ENCODE measurements around the gene TMEM150A. TPM values are rescaled to one million over a fixed set of nuclear protein-coding genes. Genes with fewer than 3 reads are reported as not detected.

TMEM150A gene
- total and polyA plus RNA-seq, 2 of the 13 experiments (the other 11 are each of a cell fraction or from before 2014, with no cell fraction given), result 30.1 to 70.4 TPM

GRCh38 chr2:85611705-85612587 lies 9.4 kb upstream of the TMEM150A start, which contains the start of gene C2orf68 (continued):
- TF ChIP-seq ZNF124 (CRISPR knock-in tag; IDR thresholded peaks at IDR 0.05) (peak; percentile 47; the same call in 1 of the 2 replicates), ZNF879 (CRISPR knock-in tag; IDR thresholded peaks at IDR 0.05) (no peak), ARNT2 (CRISPR knock-in tag; IDR thresholded peaks at IDR 0.05; ENCODE audit: low read depth) (peak; percentile 85), NR2F6 (IDR thresholded peaks at IDR 0.05) (no peak), NR2F6 (CRISPR knock-in tag; IDR thresholded peaks at IDR 0.05) (peak; percentile 22; the same call in 1 of the 2 replicates), MAFK (conservative IDR thresholded peaks at IDR 0.05 in 1 of 2, IDR thresholded peaks at IDR 0.05 in 1 of 2; ENCODE audit: low read length in 2 of 2) (no peak), HNRNPLL (IDR thresholded peaks at IDR 0.05; ENCODE audit: low read depth, low read length, poor library complexity, severe bottlenecking) (peak; percentile 63), ZNF709 (CRISPR knock-in tag; IDR thresholded peaks at IDR 0.05) (peak; percentile 87), ZNF333 (CRISPR knock-in tag; IDR thresholded peaks at IDR 0.05; ENCODE audit: borderline replicate concordance) (0 out of 2 replicates have a peak, but pooled peaks have one; percentile 83), TMF1 (CRISPR knock-in tag; IDR thresholded peaks at IDR 0.05; ENCODE audit: low read depth) (peak; percentile 44; the same call in 1 of the 2 replicates), HIVEP1 (CRISPR knock-in tag; IDR thresholded peaks at IDR 0.05) (peak; percentile 66), KDM4B (CRISPR knock-in tag; IDR thresholded peaks at IDR 0.05) (peak; percentile 14; the same call in 1 of the 2 replicates), ZBTB38 (CRISPR knock-in tag; IDR thresholded peaks at IDR 0.05) (peak; percentile 89), ZNF777 (CRISPR knock-in tag; IDR thresholded peaks at IDR 0.05) (peak; percentile 99), ZNF430 (CRISPR knock-in tag; IDR thresholded peaks at IDR 0.05) (peak; percentile 6; the same call in 1 of the 2 replicates), SAFB2 (CRISPR knock-in tag; IDR thresholded peaks at IDR 0.05; ENCODE audit: borderline replicate concordance, low read depth) (peak; percentile 70; the same call in 1 of the 2 replicates), GTF3A (CRISPR knock-in tag; conservative IDR thresholded peaks at IDR 0.05) (no peak; the same call in 1 of the 2 replicates), RXRA (CRISPR knock-in tag; IDR thresholded peaks at IDR 0.05) (peak; percentile 85), ZNF431 (CRISPR knock-in tag; IDR thresholded peaks at IDR 0.05; ENCODE audit: borderline replicate concordance, low read depth) (peak; percentile 74; the same call in 1 of the 2 replicates), RAD21 (CRISPR knock-in tag; IDR thresholded peaks at IDR 0.05) (peak; percentile 63), ZNF605 (CRISPR knock-in tag; IDR thresholded peaks at IDR 0.05) (peak; percentile 69), MED1 (CRISPR knock-in tag; IDR thresholded peaks at IDR 0.05) (peak; percentile 71), MAFF (IDR thresholded peaks at IDR 0.05; ENCODE audit: low read depth, low read length) (no peak), ZNF788 (CRISPR knock-in tag; IDR thresholded peaks at IDR 0.05; ENCODE audit: borderline replicate concordance) (peak; percentile 86; the same call in 1 of the 2 replicates), ZNF543 (CRISPR knock-in tag; IDR thresholded peaks at IDR 0.05) (peak; percentile 82; the same call in 1 of the 2 replicates), THRA (CRISPR knock-in tag; IDR thresholded peaks at IDR 0.05; ENCODE audit: borderline replicate concordance) (peak; percentile 45; the same call in 1 of the 2 replicates)
- TF ChIP-seq, protein P1, sequence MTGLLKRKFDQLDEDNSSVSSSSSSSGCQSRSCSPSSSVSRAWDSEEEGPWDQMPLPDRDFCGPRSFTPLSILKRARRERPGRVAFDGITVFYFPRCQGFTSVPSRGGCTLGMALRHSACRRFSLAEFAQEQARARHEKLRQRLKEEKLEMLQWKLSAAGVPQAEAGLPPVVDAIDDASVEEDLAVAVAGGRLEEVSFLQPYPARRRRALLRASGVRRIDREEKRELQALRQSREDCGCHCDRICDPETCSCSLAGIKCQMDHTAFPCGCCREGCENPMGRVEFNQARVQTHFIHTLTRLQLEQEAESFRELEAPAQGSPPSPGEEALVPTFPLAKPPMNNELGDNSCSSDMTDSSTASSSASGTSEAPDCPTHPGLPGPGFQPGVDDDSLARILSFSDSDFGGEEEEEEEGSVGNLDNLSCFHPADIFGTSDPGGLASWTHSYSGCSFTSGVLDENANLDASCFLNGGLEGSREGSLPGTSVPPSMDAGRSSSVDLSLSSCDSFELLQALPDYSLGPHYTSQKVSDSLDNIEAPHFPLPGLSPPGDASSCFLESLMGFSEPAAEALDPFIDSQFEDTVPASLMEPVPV (CRISPR knock-in tag; IDR thresholded peaks at IDR 0.05), result 0 out of 2 replicates have a peak, but pooled peaks have one; percentile 37
- TF ChIP-seq, protein P2, sequence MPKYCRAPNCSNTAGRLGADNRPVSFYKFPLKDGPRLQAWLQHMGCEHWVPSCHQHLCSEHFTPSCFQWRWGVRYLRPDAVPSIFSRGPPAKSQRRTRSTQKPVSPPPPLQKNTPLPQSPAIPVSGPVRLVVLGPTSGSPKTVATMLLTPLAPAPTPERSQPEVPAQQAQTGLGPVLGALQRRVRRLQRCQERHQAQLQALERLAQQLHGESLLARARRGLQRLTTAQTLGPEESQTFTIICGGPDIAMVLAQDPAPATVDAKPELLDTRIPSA (CRISPR knock-in tag; IDR thresholded peaks at IDR 0.05; ENCODE audit: borderline replicate concordance), result no peak
